Ovary (tissue), 9 donors: ENCODE measurements around the gene TBX18. TPM values are rescaled to one million over a fixed set of nuclear protein-coding genes. Genes with fewer than 3 reads are reported as not detected.

ENCODE experiments used
- DNase-seq, 5 donors: peaks; one replicate each; pipeline ENCODE4 v3.0.0-alpha.2; 2019 to 2020
- H3K27ac ChIP-seq, 2 donors: fragments of 200-600 bp; one replicate each; pipeline versions ENCODE4 v1.5.1 to v1.8.0; 2019 to 2022
- H3K27me3 ChIP-seq: fragments of 200-600 bp; one replicate; pipeline ENCODE4 v1.8.0; 2022
- H3K36me3 ChIP-seq: fragments of 200-600 bp; sonication (generic); one replicate; pipeline ENCODE4 v1.5.1; 2019
- H3K4me1 ChIP-seq: one replicate; pipeline ENCODE4 v1.8.1; 2013; ENCODE audit warnings: mild to moderate bottlenecking, moderate library complexity; ENCODE audit not compliant: insufficient read depth
- H3K4me3 ChIP-seq: fragments of 200-600 bp; sonication (generic); one replicate; pipeline ENCODE4 v1.5.1; 2017
- H3K9me3 ChIP-seq, 2 donors: fragments of 200-600 bp in 1 of 2; sonication (generic) in 1 of 2; one replicate each; pipeline versions ENCODE4 v1.5.1 to v1.8.1; 2013 to 2019; ENCODE audit warnings: mild to moderate bottlenecking in 1 of 2, moderate library complexity in 1 of 2
- EP300 ChIP-seq: sonication (generic); formaldehyde crosslinking; IDR thresholded peaks from one replicate; pipeline ENCODE4 v1.6.1; 2017; ENCODE audit warnings: antibody characterized with exemption
- POLR2A ChIP-seq: fragments of 450-650 bp; IDR thresholded peaks from one replicate; pipeline ENCODE4 v1.6.1; 2017; ENCODE audit warnings: antibody characterized with exemption, mild to moderate bottlenecking, moderate library complexity
- WGBS, 3 donors: extraction: QIAGEN DNeasy Blood & Tissue Kit in 1 of 3; methylation state at CpG; one replicate each; pipeline versions ENCODE4 v1.1.5 to v1.1.7; 2013 to 2017; 5-methylcytosine and 5-hydroxymethylcytosine counted together
- intact Hi-C, 4 donors: fragments of 100-400 bp; cut with DNase I; formaldehyde crosslinking; loops; one replicate each; pipeline versions ENCODE4 v1.11.0 to v1.15.1; 2022 to 2023
- polyA plus RNA-seq, 2 donors: library from polyadenylated mRNA; stranded (reverse); fragments of 200-250 nt in 1 of 2; fragments of 350-450 nt in 1 of 2; fragmentation: Illumina TruSeq in 1 of 2; extraction: RNeasy Lipid Tissue Mini Kit (QIAGEN cat#74804) in 1 of 2; gene quantifications; one replicate each; pipeline ENCODE4 v1.2.3, GENCODE V29; 2013 to 2014
- total RNA-seq, 7 donors: library from RNA; depleted of rRNA in 2 of 7; stranded (reverse); fragments of >200 nt in 2 of 7; fragmentation: NEBNext Ultra II Directional in 3 of 7; extraction: Animal tissue kit (Norgen Biotek cat#: 25700) in 3 of 7; gene quantifications; one replicate each; pipeline versions ENCODE4 v1.1.0 to v1.2.4, GENCODE V29; 2016 to 2023
- TF ChIP-seq, protein P1 (sequence below), 3 donors: fragments of 450-650 bp in 2 of 3; fragments of 200-600 bp in 1 of 3; IDR thresholded peaks; one replicate each; pipeline versions ENCODE4 v1.5.1 to v1.8.0; 2016 to 2022; ENCODE audit warnings: antibody characterized with exemption in 3 of 3, mild to moderate bottlenecking in 1 of 3
- donor health status: DM: no; HTN: no; CAD: no; lungs with moderate emphysema.
- donor health status: DM: no; HTN: no; CAD: no.
- donor health status: Bipolar disorder and iron deficiency.
- donor health status: DM: yes; HTN: yes; CAD: no.
- donor health status: DM: no; HTN: no; CAD: no.
- donor health status: DM: yes; HTN: yes; CAD: no.

Gene TBX18
- total and polyA plus RNA-seq, 9 donors, result 1.3 to 13.3 (median 5.4) TPM

DNA sequence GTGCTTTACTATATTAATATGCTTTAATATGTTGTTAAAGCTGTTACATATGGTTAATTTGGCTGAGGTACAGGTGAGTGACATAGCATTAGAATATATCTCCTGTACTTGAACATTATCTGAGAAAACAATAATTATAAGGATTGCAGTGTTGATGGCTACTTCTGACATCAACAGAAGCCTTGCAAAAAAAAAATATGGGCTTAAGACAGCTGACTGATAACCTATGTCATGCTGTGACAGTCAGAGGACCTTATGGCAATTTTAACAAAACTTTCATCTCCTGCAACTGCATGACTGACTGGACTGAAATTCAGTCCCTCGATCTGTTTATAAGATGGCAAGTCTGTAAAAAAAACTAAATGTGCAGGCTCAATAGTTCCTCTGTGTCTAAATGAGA, 27.5 kb upstream of the TBX18 start:
- intact Hi-C loops, result no loop called here
- TF ChIP-seq, protein P1, sequence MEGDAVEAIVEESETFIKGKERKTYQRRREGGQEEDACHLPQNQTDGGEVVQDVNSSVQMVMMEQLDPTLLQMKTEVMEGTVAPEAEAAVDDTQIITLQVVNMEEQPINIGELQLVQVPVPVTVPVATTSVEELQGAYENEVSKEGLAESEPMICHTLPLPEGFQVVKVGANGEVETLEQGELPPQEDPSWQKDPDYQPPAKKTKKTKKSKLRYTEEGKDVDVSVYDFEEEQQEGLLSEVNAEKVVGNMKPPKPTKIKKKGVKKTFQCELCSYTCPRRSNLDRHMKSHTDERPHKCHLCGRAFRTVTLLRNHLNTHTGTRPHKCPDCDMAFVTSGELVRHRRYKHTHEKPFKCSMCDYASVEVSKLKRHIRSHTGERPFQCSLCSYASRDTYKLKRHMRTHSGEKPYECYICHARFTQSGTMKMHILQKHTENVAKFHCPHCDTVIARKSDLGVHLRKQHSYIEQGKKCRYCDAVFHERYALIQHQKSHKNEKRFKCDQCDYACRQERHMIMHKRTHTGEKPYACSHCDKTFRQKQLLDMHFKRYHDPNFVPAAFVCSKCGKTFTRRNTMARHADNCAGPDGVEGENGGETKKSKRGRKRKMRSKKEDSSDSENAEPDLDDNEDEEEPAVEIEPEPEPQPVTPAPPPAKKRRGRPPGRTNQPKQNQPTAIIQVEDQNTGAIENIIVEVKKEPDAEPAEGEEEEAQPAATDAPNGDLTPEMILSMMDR (IDR thresholded peaks at IDR 0.05), result no peak
- TF ChIP-seq POLR2A (no peak), EP300 (no peak)
- Histone ChIP-seq H3K9me3 (no peaks in the 10 kb centered on the region), H3K27ac (no peak overlapping the region), H3K27me3 (no peaks in the 10 kb centered on the region), H3K4me3 (no peak overlapping the region), H3K36me3 (no peaks in the 10 kb centered on the region), H3K4me1 (no peaks in the 10 kb centered on the region)
- DNase-seq, result no peak
- WGBS, 3 donors, result 59 to 77% (median 74%) methylated on average over 1 of the region's 1 CpG

DNA sequence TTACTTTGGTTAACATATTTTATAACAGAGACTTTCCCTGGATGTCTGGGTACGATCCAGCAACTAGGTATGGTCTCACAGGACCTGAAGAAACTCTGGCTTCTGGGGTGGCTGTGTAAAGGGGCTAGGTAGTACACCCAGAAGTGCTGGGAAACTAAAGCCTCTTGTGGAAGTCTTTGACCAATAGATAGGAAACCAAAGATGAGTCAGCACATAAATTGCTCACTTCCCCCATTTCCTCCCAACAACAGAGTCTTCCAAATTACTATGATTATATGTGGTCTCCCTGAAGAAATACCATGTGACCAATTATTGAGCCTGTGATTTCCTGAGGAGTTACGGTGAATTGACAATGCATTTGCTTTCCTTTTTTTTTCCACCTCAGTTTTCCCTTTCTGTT, 26.8 kb upstream of the TBX18 start:
- no peaks in the 10 kb centered on the region for H3K9me3 ChIP-seq
- TF ChIP-seq POLR2A (no peak), EP300 (no peak)
- TF ChIP-seq, protein P1 (IDR thresholded peaks at IDR 0.05), result no peak
- H3K36me3 ChIP-seq, result no peaks in the 10 kb centered on the region
- intact Hi-C loops, result no loop called here
- no peaks in the 10 kb centered on the region for H3K4me1 ChIP-seq
- 68 to 82% (median 72%) methylated on average over 2 of the region's 2 CpGs for WGBS, 3 donors
- no peak for DNase-seq
- H3K27ac ChIP-seq, result no peak overlapping the region
- H3K27me3 ChIP-seq, result no peaks in the 10 kb centered on the region
- no peak overlapping the region for H3K4me3 ChIP-seq

DNA sequence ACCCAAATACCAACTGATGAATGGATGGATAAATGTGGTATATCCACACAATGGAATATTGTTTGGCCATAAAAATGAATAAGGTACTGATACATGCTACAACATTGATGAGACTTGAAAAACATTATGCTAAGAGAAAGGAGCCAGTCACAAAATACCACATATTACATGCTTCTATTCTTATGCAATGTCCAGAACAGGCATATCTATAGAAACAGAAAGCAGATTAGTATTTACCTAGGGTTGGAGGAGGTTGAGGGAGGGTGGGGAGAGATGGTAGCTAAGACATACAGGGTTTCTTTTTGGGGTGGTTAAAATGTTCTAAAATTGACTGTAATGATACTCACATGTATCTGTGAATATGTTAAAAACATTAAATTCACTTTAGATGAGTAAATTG, 24.8 kb upstream of the TBX18 start:
- intact Hi-C loops, result no loop called here
- no peaks in the 10 kb centered on the region for H3K36me3 ChIP-seq
- no peak for TF ChIP-seq POLR2A
- TF ChIP-seq, protein P1 (IDR thresholded peaks at IDR 0.05), result no peak
- TF ChIP-seq EP300, result no peak
- H3K27ac ChIP-seq, result no peak overlapping the region
- H3K27me3 ChIP-seq, result no peaks in the 10 kb centered on the region
- DNase-seq, result no peak
- no peaks in the 10 kb centered on the region for H3K9me3 ChIP-seq
- H3K4me1 ChIP-seq, result no peaks in the 10 kb centered on the region
- no peak overlapping the region for H3K4me3 ChIP-seq

DNA sequence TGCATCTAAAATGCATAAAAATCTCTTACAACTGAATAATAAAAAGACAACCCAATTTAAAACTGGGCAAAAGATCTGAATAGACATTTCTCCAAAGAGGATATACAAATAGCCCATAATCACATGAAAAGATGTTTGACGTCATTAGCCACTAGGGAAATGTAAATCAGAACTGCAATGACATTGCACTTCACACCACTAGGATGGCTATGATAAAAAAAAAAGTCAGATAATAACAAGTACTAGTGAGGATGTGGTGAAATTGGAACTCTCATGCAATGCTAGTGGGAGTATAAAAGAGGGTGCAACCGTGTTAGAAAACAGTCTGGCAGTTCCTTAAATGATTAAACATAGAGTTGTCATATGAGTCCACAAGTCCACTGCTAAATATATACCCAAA, 24.3 kb upstream of the TBX18 start:
- H3K27me3 ChIP-seq, result no peaks in the 10 kb centered on the region
- TF ChIP-seq, protein P1 (IDR thresholded peaks at IDR 0.05), result no peak
- TF ChIP-seq POLR2A (no peak), EP300 (no peak)
- H3K36me3 ChIP-seq, result no peaks in the 10 kb centered on the region
- no peak for DNase-seq
- H3K9me3 ChIP-seq, result no peaks in the 10 kb centered on the region
- no peak overlapping the region for H3K27ac ChIP-seq
- no peak overlapping the region for H3K4me3 ChIP-seq
- intact Hi-C loops, result no loop called here
- WGBS, 3 donors, result 67 to 83% (median 78%) methylated on average over 2 of the region's 2 CpGs
- no peaks in the 10 kb centered on the region for H3K4me1 ChIP-seq

DNA sequence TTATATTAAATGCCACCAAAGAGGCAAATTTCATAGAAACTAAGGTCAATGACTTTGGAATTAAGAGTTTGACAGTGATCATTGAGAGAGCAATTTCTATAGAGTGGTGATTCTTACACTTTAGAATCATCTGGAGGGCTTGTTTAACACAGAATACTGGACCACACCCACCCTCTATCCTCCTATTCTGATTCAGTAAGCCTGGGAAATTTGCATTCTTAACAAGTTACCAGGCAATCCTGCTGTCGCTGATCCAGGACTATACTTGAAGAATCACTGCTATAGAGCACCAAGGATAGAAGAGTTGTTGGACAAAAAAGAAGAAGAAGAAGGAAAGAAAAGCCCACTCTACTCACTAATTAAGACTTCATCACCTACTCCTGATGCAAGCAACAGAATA, 21.3 kb upstream of the TBX18 start:
- Histone ChIP-seq H3K27ac (no peak overlapping the region), H3K4me1 (no peaks in the 10 kb centered on the region), H3K9me3 (no peaks in the 10 kb centered on the region), H3K27me3 (no peaks in the 10 kb centered on the region), H3K4me3 (no peak overlapping the region), H3K36me3 (no peaks in the 10 kb centered on the region)
- no peak for DNase-seq
- intact Hi-C loops, result no loop called here
- WGBS, 3 donors, result 31 to 52% (median 51%) methylated on average over 1 of the region's 1 CpG
- TF ChIP-seq, protein P1 (IDR thresholded peaks at IDR 0.05), result no peak
- TF ChIP-seq POLR2A (no peak), EP300 (no peak)
